GM23338 (cell line): ENCODE measurements around the gene ASXL2. TPM values are rescaled to one million over a fixed set of nuclear protein-coding genes. Genes with fewer than 3 reads are reported as not detected.
A peak's percentile ranks its signal among the peaks of the same experiment; 100 is the strongest.

ENCODE experiments used
- ATAC-seq: fragments of 200-7000 bp; cut with Tn5 transposase; 3 replicates; pipeline ENCODE4 v1.9.1; 2020
- DNase-seq: peaks from one replicate; pipeline ENCODE4 v3.0.0-alpha.2; 2015; ENCODE audit warnings: low spot score
- H2AFZ ChIP-seq: fragments of 200-600 bp; sonication (generic); 2 replicates; pipeline ENCODE4 v1.8.0; 2016; ENCODE audit warnings: antibody characterized with exemption, mild to moderate bottlenecking, moderate library complexity
- H3F3A ChIP-seq: fragments of 200-600 bp; sonication (generic); replicated peaks from 2 replicates; pipeline ENCODE4 v1.8.0; 2017; ENCODE audit warnings: antibody characterized with exemption, mixed run types, low read depth
- H3K27ac ChIP-seq: fragments of 200-600 bp; sonication (generic); 2 replicates; pipeline ENCODE4 v1.6.1; 2016; ENCODE audit warnings: low read depth
- H3K27me3 ChIP-seq: fragments of 200-600 bp; sonication (generic); 2 replicates; pipeline ENCODE4 v1.8.0; 2016; ENCODE audit warnings: mild to moderate bottlenecking, mixed run types, moderate library complexity; ENCODE audit not compliant: insufficient read depth
- H3K36me3 ChIP-seq: fragments of 200-600 bp; sonication (generic); 2 replicates; pipeline ENCODE4 v1.8.0; 2016; ENCODE audit warnings: mild to moderate bottlenecking; ENCODE audit not compliant: insufficient read depth
- H3K4me1 ChIP-seq: fragments of 200-600 bp; sonication (generic); 2 replicates; pipeline ENCODE4 v1.8.0; 2016; ENCODE audit warnings: mild to moderate bottlenecking, moderate library complexity; ENCODE audit not compliant: insufficient read depth
- H3K4me2 ChIP-seq: fragments of 200-600 bp; sonication (generic); 2 replicates; pipeline ENCODE4 v1.7.1; 2017; ENCODE audit warnings: mixed run types
- H3K4me3 ChIP-seq: fragments of 200-600 bp; sonication (generic); 2 replicates; pipeline ENCODE4 v1.6.1; 2016; ENCODE audit warnings: mixed run types
- H3K79me2 ChIP-seq: fragments of 200-600 bp; sonication (generic); replicated peaks from 2 replicates; pipeline ENCODE4 v1.8.0; 2017; ENCODE audit warnings: mild to moderate bottlenecking; ENCODE audit not compliant: insufficient read depth
- H3K9me2 ChIP-seq: fragments of 200-600 bp; sonication (generic); 2 replicates; pipeline ENCODE4 v1.8.0; 2017; ENCODE audit not compliant: insufficient read depth
- H4K20me1 ChIP-seq: fragments of 200-600 bp; sonication (generic); replicated peaks from 2 replicates; pipeline ENCODE4 v1.8.0; 2017; ENCODE audit warnings: mild to moderate bottlenecking; ENCODE audit not compliant: insufficient read depth
- H3K27ac Mint-ChIP-seq: 2 replicates; pipeline ENCODE4 v1.8.0; 2020; ENCODE audit warnings: inconsistent platforms, mild to moderate bottlenecking, moderate library complexity, mixed read lengths
- H3K27me3 Mint-ChIP-seq: 3 replicates; pipeline ENCODE4 v1.8.0; 2022; ENCODE audit warnings: low read depth, mild to moderate bottlenecking, moderate library complexity, mixed read lengths, inconsistent platforms; ENCODE audit not compliant: insufficient read depth, poor library complexity
- H3K36me3 Mint-ChIP-seq: 3 replicates; pipeline ENCODE4 v1.8.0; 2021; ENCODE audit warnings: low read depth, mild to moderate bottlenecking, inconsistent platforms, moderate library complexity, mixed read lengths
- H3K4me1 Mint-ChIP-seq: 3 replicates; pipeline ENCODE4 v1.8.0; 2020; ENCODE audit warnings: mild to moderate bottlenecking, inconsistent platforms, mixed read lengths
- H3K4me3 Mint-ChIP-seq: 3 replicates; pipeline ENCODE4 v1.8.0; 2021; ENCODE audit warnings: moderate library complexity, mild to moderate bottlenecking, inconsistent platforms, mixed read lengths
- H3K9me3 Mint-ChIP-seq: 3 replicates; pipeline ENCODE4 v1.8.0; 2020; ENCODE audit warnings: moderate library complexity, mild to moderate bottlenecking, inconsistent platforms, mixed read lengths
- CREB1 ChIP-seq: fragments of 250-450 bp; sonication (Bioruptor Pico); IDR thresholded peaks from 2 replicates; pipeline ENCODE4 v1.5.0; 2020; ENCODE audit warnings: low read depth, mild to moderate bottlenecking, moderate library complexity
- CTCF ChIP-seq, 2 experiments: fragments of 200-600 bp in 1 of 2; sonication (generic) in 1 of 2; conservative IDR thresholded peaks; 2 replicates each; pipeline versions ENCODE4 v1.5.1 to v1.6.1; 2016 to 2017; ENCODE audit warnings: antibody characterized with exemption in 2 of 2, low read depth in 2 of 2, mild to moderate bottlenecking in 2 of 2, moderate library complexity in 1 of 2
- ETS1 ChIP-seq: IDR thresholded peaks from 2 replicates; pipeline ENCODE4 v1.6.1; 2016; ENCODE audit warnings: antibody characterized with exemption
- EZH2phosphoT487 ChIP-seq: fragments of 200-600 bp; sonication (generic); IDR thresholded peaks from one replicate; pipeline ENCODE4 v1.8.1; 2018; ENCODE audit warnings: antibody characterized with exemption; ENCODE audit not compliant: unreplicated experiment
- JUNB ChIP-seq: IDR thresholded peaks from one replicate; pipeline ENCODE4 v1.6.1; 2016; ENCODE audit warnings: antibody characterized with exemption; ENCODE audit not compliant: unreplicated experiment
- NANOG ChIP-seq: IDR thresholded peaks from 2 replicates; pipeline ENCODE4 v1.6.1; 2016; ENCODE audit warnings: antibody characterized with exemption, borderline replicate concordance
- POLR2AphosphoS5 ChIP-seq: IDR thresholded peaks from 2 replicates; pipeline ENCODE4 v1.6.1; 2016; ENCODE audit warnings: antibody characterized with exemption, low read depth
- STAT1 ChIP-seq: IDR thresholded peaks from one replicate; pipeline ENCODE4 v1.6.1; 2016; ENCODE audit warnings: antibody characterized with exemption; ENCODE audit not compliant: unreplicated experiment
- ZNF114 ChIP-seq: fragments of 250-450 bp; sonication (Bioruptor Pico); IDR thresholded peaks from 2 replicates; pipeline ENCODE4 v1.5.0; 2020; ENCODE audit warnings: mild to moderate bottlenecking, moderate library complexity
- long read RNA-seq: library from polyadenylated mRNA; unstranded; transcript quantifications from one replicate; pipeline ENCODE4 v2.0.0, GENCODE V29; 2020; ENCODE audit not compliant: unreplicated experiment
- polyA plus RNA-seq: library from polyadenylated mRNA; unstranded; fragments of >200 nt; fragmentation: Nextera tagmentation; extraction: Ambion mirVana; gene quantifications from 2 replicates; pipeline ENCODE4 v1.2.1, GENCODE V29; 2016
- total RNA-seq: library from RNA; depleted of rRNA; stranded (reverse); fragments of >200 nt; shearing (Covaris generic); gene quantifications from 2 replicates; pipeline ENCODE4 v1.2.3, GENCODE V29; 2014; rRNA removed
- TF ChIP-seq, protein P1 (sequence below): IDR thresholded peaks from one replicate; pipeline ENCODE4 v1.6.1; 2018; ENCODE audit warnings: antibody characterized with exemption; ENCODE audit not compliant: unreplicated experiment

ASXL2 gene
- total RNA-seq (21.8 and 22.4 TPM in 2 replicates), polyA plus RNA-seq (6.6 and 7.0 TPM in 2 replicates)
- long read RNA-seq = 0 reads

GRCh38 chr2:25878361-25879132 is at the start of gene ASXL2:
ASXL2 (minus strand) TSS chr2:25878487; CDS start chr2:25878222, 265 bp downstream.
- H2AFZ ChIP-seq = peak within 1 kb of the TSS; percentile 92
- H3K9me2 ChIP-seq = no peaks in the 10 kb centered on the region
- DNase-seq = peak; percentile 99
- peak; percentile 93 for ATAC-seq
- no peaks in the 10 kb centered on the region for H3K27me3 ChIP-seq
- H3K9me3 Mint-ChIP-seq = no peaks in the 10 kb centered on the region; the same call in 2 of the 3 replicates
- peak within 1 kb of the TSS; percentile 95 for H3K27ac ChIP-seq
- H3K36me3 Mint-ChIP-seq = 0 out of 3 replicates have a peak, but pooled peaks cover 6% of the 10 kb centered on the region
- H3K4me1 ChIP-seq = peaks cover 8% of the 10 kb centered on the region; the same call in 1 of the 2 replicates
- peak within 1 kb of the TSS; percentile 97 for H3K4me3 ChIP-seq
- peaks cover 3% of the 10 kb centered on the region for H3K27me3 Mint-ChIP-seq
- H3K4me1 Mint-ChIP-seq = peaks cover 14% of the 10 kb centered on the region
- H3F3A ChIP-seq = peaks cover 4% of the 10 kb centered on the region
- H3K79me2 ChIP-seq = peaks cover 42% of the 10 kb centered on the region
- peak within 1 kb of the TSS; percentile 85 for H3K4me2 ChIP-seq
- H3K36me3 ChIP-seq = no peaks in the 10 kb centered on the region
- peak within 1 kb of the TSS; percentile 98 for H3K4me3 Mint-ChIP-seq
- TF ChIP-seq CREB1 (CRISPR knock-in tag) (peak; percentile 75), ETS1 (peak; percentile 62; the same call in 1 of the 2 replicates), POLR2AphosphoS5 (peak; percentile 92), ZNF114 (CRISPR knock-in tag) (no peak), STAT1 (no peak), EZH2phosphoT487 (no peak)
- TF ChIP-seq, protein P1, sequence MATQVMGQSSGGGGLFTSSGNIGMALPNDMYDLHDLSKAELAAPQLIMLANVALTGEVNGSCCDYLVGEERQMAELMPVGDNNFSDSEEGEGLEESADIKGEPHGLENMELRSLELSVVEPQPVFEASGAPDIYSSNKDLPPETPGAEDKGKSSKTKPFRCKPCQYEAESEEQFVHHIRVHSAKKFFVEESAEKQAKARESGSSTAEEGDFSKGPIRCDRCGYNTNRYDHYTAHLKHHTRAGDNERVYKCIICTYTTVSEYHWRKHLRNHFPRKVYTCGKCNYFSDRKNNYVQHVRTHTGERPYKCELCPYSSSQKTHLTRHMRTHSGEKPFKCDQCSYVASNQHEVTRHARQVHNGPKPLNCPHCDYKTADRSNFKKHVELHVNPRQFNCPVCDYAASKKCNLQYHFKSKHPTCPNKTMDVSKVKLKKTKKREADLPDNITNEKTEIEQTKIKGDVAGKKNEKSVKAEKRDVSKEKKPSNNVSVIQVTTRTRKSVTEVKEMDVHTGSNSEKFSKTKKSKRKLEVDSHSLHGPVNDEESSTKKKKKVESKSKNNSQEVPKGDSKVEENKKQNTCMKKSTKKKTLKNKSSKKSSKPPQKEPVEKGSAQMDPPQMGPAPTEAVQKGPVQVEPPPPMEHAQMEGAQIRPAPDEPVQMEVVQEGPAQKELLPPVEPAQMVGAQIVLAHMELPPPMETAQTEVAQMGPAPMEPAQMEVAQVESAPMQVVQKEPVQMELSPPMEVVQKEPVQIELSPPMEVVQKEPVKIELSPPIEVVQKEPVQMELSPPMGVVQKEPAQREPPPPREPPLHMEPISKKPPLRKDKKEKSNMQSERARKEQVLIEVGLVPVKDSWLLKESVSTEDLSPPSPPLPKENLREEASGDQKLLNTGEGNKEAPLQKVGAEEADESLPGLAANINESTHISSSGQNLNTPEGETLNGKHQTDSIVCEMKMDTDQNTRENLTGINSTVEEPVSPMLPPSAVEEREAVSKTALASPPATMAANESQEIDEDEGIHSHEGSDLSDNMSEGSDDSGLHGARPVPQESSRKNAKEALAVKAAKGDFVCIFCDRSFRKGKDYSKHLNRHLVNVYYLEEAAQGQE = no peak
- H4K20me1 ChIP-seq = peaks cover 13% of the 10 kb centered on the region
- H3K27ac Mint-ChIP-seq = peak within 1 kb of the TSS; percentile 97

DNA sequence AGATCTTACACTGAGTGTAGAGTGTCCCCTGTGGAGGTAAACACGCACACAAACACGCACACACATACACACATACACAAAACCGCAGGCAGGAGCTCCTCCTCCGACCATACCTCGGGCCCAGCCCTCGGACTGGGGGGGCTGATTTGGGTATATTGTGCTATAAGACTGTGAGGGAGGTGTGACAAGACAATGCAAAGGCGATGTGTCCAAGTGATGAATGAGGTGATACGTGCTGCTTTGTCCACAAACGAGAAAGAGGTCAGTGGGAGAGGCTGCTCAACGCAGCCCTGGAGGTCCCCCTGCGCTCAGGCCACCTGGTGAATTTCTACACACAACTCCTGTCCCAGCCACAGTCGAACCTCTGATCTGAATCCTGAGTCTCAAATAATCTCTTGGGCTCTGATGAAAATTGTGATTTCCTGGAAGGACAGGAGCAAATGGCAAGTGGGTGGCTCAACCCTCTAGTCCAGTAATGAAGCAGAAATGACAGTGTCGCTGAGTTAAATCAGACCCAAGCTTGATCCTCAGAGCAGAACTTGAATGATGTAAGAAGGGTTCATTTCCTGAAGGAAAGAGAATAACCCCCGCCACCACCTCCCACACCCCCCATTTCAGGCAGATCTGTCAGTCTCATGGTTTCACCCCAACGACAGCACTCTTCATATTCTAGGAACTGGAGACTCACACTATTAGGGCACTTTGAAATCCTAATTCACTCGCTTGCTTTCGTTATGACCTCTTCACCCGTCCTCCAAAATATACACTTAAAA is 48.9 kb upstream of the ASXL2 start:
- ATAC-seq (no peak), DNase-seq (no peak)
- Histone ChIP-seq H3K36me3 (no peaks in the 10 kb centered on the region), H3K27me3 (no peaks in the 10 kb centered on the region), H4K20me1 (no peaks in the 10 kb centered on the region), H3K27ac (no peak overlapping the region), H3K4me3 (no peak overlapping the region), H3F3A (0 out of 2 replicates have a peak, but pooled peaks cover 2% of the 10 kb centered on the region), H3K9me2 (no peaks in the 10 kb centered on the region), H2AFZ (no peak overlapping the region), H3K4me1 (no peaks in the 10 kb centered on the region), H3K4me2 (no peak overlapping the region), H3K79me2 (no peaks in the 10 kb centered on the region)
- Mint-ChIP-seq H3K36me3 (peaks cover 30% of the 10 kb centered on the region), H3K4me1 (no peaks in the 10 kb centered on the region; the same call in 2 of the 3 replicates), H3K4me3 (no peak overlapping the region), H3K9me3 (no peaks in the 10 kb centered on the region), H3K27ac (no peak overlapping the region), H3K27me3 (peaks cover 2% of the 10 kb centered on the region)
- TF ChIP-seq CREB1 (CRISPR knock-in tag) = no peak
- no peak for TF ChIP-seq JUNB
- no peak for TF ChIP-seq POLR2AphosphoS5
- TF ChIP-seq NANOG = no peak
- no peak for TF ChIP-seq CTCF (conservative IDR thresholded peaks at IDR 0.05; ENCODE audit: low read depth in 2 of 2)
